GM10266 (cell line): ENCODE data around the gene FAM98C.

Source experiments
- DNase-seq: peaks from one replicate; pipeline ENCODE4 v3.0.0; 2012; ENCODE audit errors: extremely low spot score
- CTCF ChIP-seq: IDR thresholded peaks from 2 replicates; pipeline ENCODE4 v1.5.1; 2012; ENCODE audit warnings: mild to moderate bottlenecking, low read depth; ENCODE audit not compliant: control insufficient read depth, insufficient read depth; ENCODE audit errors: missing control alignments

The FAM98C gene

GRCh38 chr19:38457690-38458405, 55.0 kb downstream of the FAM98C start:
- no peak for DNase-seq
- TF ChIP-seq CTCF, result no peak
